DOHH2 (cell line): Measurements from ENCODE around the gene CRYZL1.

ENCODE experiments used
- EZH2phosphoT487 ChIP-seq: fragments of 200-600 bp; sonication (generic); IDR thresholded peaks from 2 replicates; pipeline ENCODE4 v1.6.1; 2017; ENCODE audit warnings: borderline replicate concordance, mild to moderate bottlenecking, antibody characterized with exemption, low read length, moderate library complexity, mixed read lengths
- TF ChIP-seq, protein P1 (sequence below): fragments of 200-600 bp; sonication (generic); IDR thresholded peaks from one replicate; pipeline ENCODE4 v1.5.1; 2014; ENCODE audit warnings: antibody characterized with exemption, mild to moderate bottlenecking, low read depth, low read length; ENCODE audit not compliant: poor library complexity, severe bottlenecking

GRCh38 chr21:33659568-33659949 lies 18.0 kb upstream of the CRYZL1 start:
- TF ChIP-seq, protein P1, sequence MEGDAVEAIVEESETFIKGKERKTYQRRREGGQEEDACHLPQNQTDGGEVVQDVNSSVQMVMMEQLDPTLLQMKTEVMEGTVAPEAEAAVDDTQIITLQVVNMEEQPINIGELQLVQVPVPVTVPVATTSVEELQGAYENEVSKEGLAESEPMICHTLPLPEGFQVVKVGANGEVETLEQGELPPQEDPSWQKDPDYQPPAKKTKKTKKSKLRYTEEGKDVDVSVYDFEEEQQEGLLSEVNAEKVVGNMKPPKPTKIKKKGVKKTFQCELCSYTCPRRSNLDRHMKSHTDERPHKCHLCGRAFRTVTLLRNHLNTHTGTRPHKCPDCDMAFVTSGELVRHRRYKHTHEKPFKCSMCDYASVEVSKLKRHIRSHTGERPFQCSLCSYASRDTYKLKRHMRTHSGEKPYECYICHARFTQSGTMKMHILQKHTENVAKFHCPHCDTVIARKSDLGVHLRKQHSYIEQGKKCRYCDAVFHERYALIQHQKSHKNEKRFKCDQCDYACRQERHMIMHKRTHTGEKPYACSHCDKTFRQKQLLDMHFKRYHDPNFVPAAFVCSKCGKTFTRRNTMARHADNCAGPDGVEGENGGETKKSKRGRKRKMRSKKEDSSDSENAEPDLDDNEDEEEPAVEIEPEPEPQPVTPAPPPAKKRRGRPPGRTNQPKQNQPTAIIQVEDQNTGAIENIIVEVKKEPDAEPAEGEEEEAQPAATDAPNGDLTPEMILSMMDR = no peak
- TF ChIP-seq EZH2phosphoT487 = no peak
